Karpas-422 (cell line): Measurements from ENCODE around the gene DDX50. TPM values are rescaled to one million over a fixed set of nuclear protein-coding genes. Genes with fewer than 3 reads are reported as not detected.
"Not testable (repeated sequence)": the region's sequence is repeated elsewhere in the genome, so short reads cannot be mapped to it uniquely, and the experiment has no call there.

Source experiments
- DNase-seq: peaks from one replicate; pipeline ENCODE4 v3.0.0-alpha.2; 2015
- H2AFZ ChIP-seq: fragments of 200-600 bp; sonication (generic); 2 replicates; pipeline ENCODE4 v1.6.1; 2014; ENCODE audit warnings: antibody characterized with exemption, low read length, mixed read lengths
- H3K27ac ChIP-seq: fragments of 200-600 bp; sonication (generic); 2 replicates; pipeline ENCODE4 v1.5.1; 2014; ENCODE audit warnings: mild to moderate bottlenecking, low read length, moderate library complexity
- H3K27me3 ChIP-seq: fragments of 200-600 bp; sonication (generic); 2 replicates; pipeline ENCODE4 v1.6.1; 2014; ENCODE audit warnings: low read length, mixed read lengths
- H3K36me3 ChIP-seq: fragments of 200-600 bp; sonication (generic); 2 replicates; pipeline ENCODE4 v1.6.1; 2014; ENCODE audit warnings: low read length, mixed read lengths; ENCODE audit not compliant: insufficient read depth
- H3K4me1 ChIP-seq: fragments of 200-600 bp; sonication (generic); 2 replicates; pipeline ENCODE4 v1.6.1; 2014; ENCODE audit warnings: mild to moderate bottlenecking, low read length, mixed read lengths
- H3K4me2 ChIP-seq: fragments of 200-600 bp; sonication (generic); 2 replicates; pipeline ENCODE4 v1.6.1; 2014; ENCODE audit warnings: low read length, low read depth, mild to moderate bottlenecking; ENCODE audit not compliant: poor library complexity, severe bottlenecking
- H3K4me3 ChIP-seq: fragments of 200-600 bp; sonication (generic); 2 replicates; pipeline ENCODE4 v1.5.1; 2014; ENCODE audit warnings: mild to moderate bottlenecking, antibody characterized with exemption, low read length, mixed read lengths
- H3K79me2 ChIP-seq: fragments of 200-600 bp; sonication (generic); 2 replicates; pipeline ENCODE4 v1.6.1; 2014; ENCODE audit warnings: mild to moderate bottlenecking, low read length, mixed read lengths
- H3K9ac ChIP-seq: fragments of 200-600 bp; sonication (generic); 2 replicates; pipeline ENCODE4 v1.6.0; 2014; ENCODE audit warnings: low read length
- H3K9me2 ChIP-seq: fragments of 200-600 bp; sonication (generic), shearing (Covaris generic); replicated peaks from 2 replicates; pipeline ENCODE4 v1.6.0; 2014; ENCODE audit warnings: mild to moderate bottlenecking, low read length, moderate library complexity; ENCODE audit not compliant: insufficient read depth
- H3K9me3 ChIP-seq: fragments of 300-700, 200-600 bp; sonication (generic); 2 replicates; pipeline ENCODE4 v1.6.1; 2014; ENCODE audit warnings: low read length, mixed read lengths
- H4K20me1 ChIP-seq: fragments of 200-600 bp; sonication (generic); 2 replicates; pipeline ENCODE4 v1.6.1; 2014; ENCODE audit warnings: mild to moderate bottlenecking, antibody characterized with exemption, low read length, low read depth; ENCODE audit not compliant: insufficient read depth
- total RNA-seq: library from RNA; depleted of rRNA; stranded (reverse); fragments of >200 nt; shearing (Covaris generic); gene quantifications from 2 replicates; pipeline ENCODE4 v1.2.3, GENCODE V29; 2014; ENCODE audit warnings: low replicate concordance

DDX50 gene
- total RNA-seq, 1 experiment from 2014 or later: 48.3 TPM

- H3K9me3 ChIP-seq, H3K4me2 ChIP-seq, H3K9me2 ChIP-seq, H3K27me3 ChIP-seq, H3K4me1 ChIP-seq, H4K20me1 ChIP-seq, H3K4me3 ChIP-seq, H3K9ac ChIP-seq, DNase-seq, H3K27ac ChIP-seq, H2AFZ ChIP-seq: not testable (repeated sequence)
- Histone ChIP-seq H3K36me3 (peaks cover 87% of the 10 kb centered on the region), H3K79me2 (peaks cover 20% of the 10 kb centered on the region)
Observed at GRCh38 chr10:68979738-68980137, 78.6 kb downstream of the DDX50 start.

GRCh38 chr10:68981074-68981473 lies 80.0 kb downstream of the DDX50 start:
- Histone ChIP-seq H3K4me2 (no peak overlapping the region), H3K9me3 (no peaks in the 10 kb centered on the region), H3K27me3 (no peaks in the 10 kb centered on the region), H2AFZ (no peak overlapping the region), H3K79me2 (peaks cover 16% of the 10 kb centered on the region), H3K4me1 (no peaks in the 10 kb centered on the region), H3K4me3 (no peak overlapping the region), H3K9me2 (no peaks in the 10 kb centered on the region), H3K27ac (no peak overlapping the region), H3K36me3 (peaks cover 87% of the 10 kb centered on the region), H3K9ac (no peak overlapping the region), H4K20me1 (peaks cover 3% of the 10 kb centered on the region; the same call in 1 of the 2 replicates)
- peak; percentile 62 for DNase-seq

- no peak overlapping the region for H2AFZ ChIP-seq
- peaks cover 78% of the 10 kb centered on the region for H3K36me3 ChIP-seq
- H3K4me3 ChIP-seq: no peak overlapping the region
- no peaks in the 10 kb centered on the region for H3K9me3 ChIP-seq
- H3K79me2 ChIP-seq: peaks cover 15% of the 10 kb centered on the region
- no peak overlapping the region for H3K9ac ChIP-seq
- H3K9me2 ChIP-seq: no peaks in the 10 kb centered on the region
- no peak overlapping the region for H3K4me2 ChIP-seq
- no peaks in the 10 kb centered on the region for H3K27me3 ChIP-seq
- no peak overlapping the region for H3K27ac ChIP-seq
- H4K20me1 ChIP-seq: peaks cover 3% of the 10 kb centered on the region; the same call in 1 of the 2 replicates
- no peak for DNase-seq
- no peaks in the 10 kb centered on the region for H3K4me1 ChIP-seq
Observed at GRCh38 chr10:68982389-68982788, 81.3 kb downstream of the DDX50 start.

GRCh38 chr10:68987611-68988010 lies 86.5 kb downstream of the DDX50 start:
- peaks cover 22% of the 10 kb centered on the region for H3K4me1 ChIP-seq
- no peak overlapping the region for H2AFZ ChIP-seq
- no peaks in the 10 kb centered on the region for H3K9me2 ChIP-seq
- no peak for DNase-seq
- no peaks in the 10 kb centered on the region for H3K9me3 ChIP-seq
- peaks cover 44% of the 10 kb centered on the region for H3K79me2 ChIP-seq
- H3K27me3 ChIP-seq: no peaks in the 10 kb centered on the region
- H3K4me3 ChIP-seq: peak overlapping the region; percentile 94
- H3K36me3 ChIP-seq: peaks cover 30% of the 10 kb centered on the region
- peak overlapping the region; percentile 68 for H3K4me2 ChIP-seq
- no peak overlapping the region for H3K9ac ChIP-seq
- no peak overlapping the region for H3K27ac ChIP-seq
- no peaks in the 10 kb centered on the region for H4K20me1 ChIP-seq

DNA sequence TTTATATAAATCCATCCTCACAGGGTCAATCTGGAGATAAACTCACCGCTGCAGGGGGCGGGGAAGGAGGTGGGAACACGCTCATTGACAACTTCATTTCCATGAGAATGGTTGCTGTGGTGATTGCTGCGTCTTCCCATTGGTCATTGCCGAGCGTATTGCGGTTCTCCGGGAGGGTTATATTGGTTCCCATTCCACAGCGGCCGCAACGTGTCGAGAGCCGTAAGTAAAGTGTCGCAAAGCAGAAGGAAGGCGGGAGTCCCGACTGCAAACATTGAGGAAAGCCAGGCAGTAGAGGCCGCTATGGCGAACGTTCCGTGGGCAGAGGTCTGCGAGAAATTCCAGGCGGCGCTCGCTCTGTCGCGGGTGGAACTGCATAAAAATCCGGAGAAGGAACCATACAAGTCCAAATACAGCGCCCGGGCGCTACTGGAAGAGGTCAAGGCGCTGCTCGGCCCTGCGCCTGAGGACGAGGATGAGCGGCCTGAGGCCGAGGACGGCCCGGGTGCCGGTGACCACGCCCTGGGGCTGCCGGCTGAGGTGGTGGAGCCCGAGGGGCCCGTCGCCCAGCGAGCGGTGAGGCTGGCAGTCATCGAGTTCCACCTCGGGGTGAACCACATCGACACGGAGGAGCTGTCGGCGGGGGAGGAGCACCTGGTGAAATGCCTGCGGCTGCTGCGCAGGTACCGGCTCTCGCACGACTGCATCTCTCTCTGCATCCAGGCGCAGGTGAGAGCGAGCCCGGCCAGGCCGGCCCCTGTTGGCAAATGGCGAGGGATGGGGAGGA lies 87.6 kb downstream of the DDX50 start, which contains the start of gene KIFBP:
TSS of gene KIFBP (plus strand) at position 274 of the 787 bp plus-strand sequence. CDS start at position 304, 30 bp downstream.
- Histone ChIP-seq H3K4me3 (peak within 1 kb of the TSS; percentile 94), H3K4me2 (peak within 1 kb of the TSS; percentile 68), H3K27ac (peak within 1 kb of the TSS; percentile 23; the same call in 1 of the 2 replicates), H3K9me3 (no peaks in the 10 kb centered on the region), H3K27me3 (no peaks in the 10 kb centered on the region), H3K79me2 (peaks cover 53% of the 10 kb centered on the region), H4K20me1 (no peaks in the 10 kb centered on the region), H3K36me3 (peaks cover 19% of the 10 kb centered on the region), H3K9me2 (no peaks in the 10 kb centered on the region), H3K4me1 (peaks cover 22% of the 10 kb centered on the region), H2AFZ (peak within 1 kb of the TSS; percentile 69), H3K9ac (peak within 1 kb of the TSS; percentile 86)
- peak; percentile 97 for DNase-seq

- Histone ChIP-seq H3K9ac (peak overlapping the region; percentile 86), H2AFZ (no peak overlapping the region; the same call in 1 of the 2 replicates), H3K4me3 (peak overlapping the region; percentile 94), H3K4me2 (peak overlapping the region; percentile 68), H3K79me2 (peaks cover 57% of the 10 kb centered on the region), H3K9me3 (no peaks in the 10 kb centered on the region), H3K9me2 (no peaks in the 10 kb centered on the region), H4K20me1 (no peaks in the 10 kb centered on the region), H3K36me3 (peaks cover 12% of the 10 kb centered on the region), H3K27ac (no peak overlapping the region), H3K27me3 (no peaks in the 10 kb centered on the region), H3K4me1 (peaks cover 22% of the 10 kb centered on the region)
- no peak for DNase-seq
Observed at GRCh38 chr10:68989317-68989990, 88.3 kb downstream of the DDX50 start.

DNA sequence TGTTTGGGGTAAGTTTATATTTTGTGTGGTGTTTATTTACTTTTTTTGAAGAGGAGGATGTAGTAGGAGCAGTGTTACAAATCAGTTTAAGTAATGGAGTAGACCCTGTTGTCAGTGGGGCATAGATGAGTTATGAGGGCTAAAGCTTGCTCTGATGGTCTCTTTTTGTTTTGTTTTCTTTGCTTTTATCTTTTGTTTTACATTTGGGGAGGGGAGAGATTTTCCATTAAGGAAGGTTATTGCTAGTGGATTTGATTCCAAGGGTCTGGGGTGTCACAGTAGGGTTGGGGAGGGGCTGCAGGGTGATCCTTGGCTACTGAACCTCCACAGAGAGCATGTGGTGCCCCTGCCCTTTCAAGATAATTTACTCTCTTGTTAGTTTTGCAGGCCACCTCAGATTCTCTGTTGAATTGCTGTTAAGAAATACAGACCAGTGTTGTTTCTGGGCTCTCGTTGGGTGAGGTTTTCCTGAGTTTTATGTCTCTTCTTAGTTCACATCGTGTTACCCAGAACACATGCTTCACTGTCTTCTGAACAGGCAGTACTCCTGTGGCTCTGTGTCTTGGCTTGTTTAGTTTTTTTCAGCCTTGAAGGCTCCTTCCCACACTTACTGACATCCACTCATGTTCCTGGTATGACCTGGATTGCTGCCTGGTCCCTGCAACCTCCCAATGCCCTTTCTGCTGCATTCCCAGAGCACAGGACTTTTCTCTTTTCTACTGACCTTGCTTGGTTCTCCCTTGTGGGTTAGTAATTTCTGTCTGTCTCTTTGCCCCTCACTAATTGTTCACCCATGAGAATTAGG lies 91.7 kb downstream of the DDX50 start:
- Histone ChIP-seq H3K9me2 (no peaks in the 10 kb centered on the region), H3K4me3 (no peak overlapping the region), H2AFZ (no peak overlapping the region), H3K27me3 (no peaks in the 10 kb centered on the region), H3K36me3 (no peaks in the 10 kb centered on the region; the same call in 1 of the 2 replicates), H3K4me1 (peaks cover 19% of the 10 kb centered on the region), H3K27ac (no peak overlapping the region), H4K20me1 (no peaks in the 10 kb centered on the region), H3K9me3 (no peaks in the 10 kb centered on the region), H3K79me2 (peaks cover 85% of the 10 kb centered on the region), H3K4me2 (no peak overlapping the region), H3K9ac (no peak overlapping the region)
- DNase-seq: no peak
